T1000 (cell line): ENCODE results near the gene ARID5A.

Experiments used
- DNase-seq: peaks from one replicate; lab custom pipeline; 2025; ENCODE audit warnings: mixed read lengths; lab: John Stamatoyannopoulos, UW

Gene ARID5A

DNA sequence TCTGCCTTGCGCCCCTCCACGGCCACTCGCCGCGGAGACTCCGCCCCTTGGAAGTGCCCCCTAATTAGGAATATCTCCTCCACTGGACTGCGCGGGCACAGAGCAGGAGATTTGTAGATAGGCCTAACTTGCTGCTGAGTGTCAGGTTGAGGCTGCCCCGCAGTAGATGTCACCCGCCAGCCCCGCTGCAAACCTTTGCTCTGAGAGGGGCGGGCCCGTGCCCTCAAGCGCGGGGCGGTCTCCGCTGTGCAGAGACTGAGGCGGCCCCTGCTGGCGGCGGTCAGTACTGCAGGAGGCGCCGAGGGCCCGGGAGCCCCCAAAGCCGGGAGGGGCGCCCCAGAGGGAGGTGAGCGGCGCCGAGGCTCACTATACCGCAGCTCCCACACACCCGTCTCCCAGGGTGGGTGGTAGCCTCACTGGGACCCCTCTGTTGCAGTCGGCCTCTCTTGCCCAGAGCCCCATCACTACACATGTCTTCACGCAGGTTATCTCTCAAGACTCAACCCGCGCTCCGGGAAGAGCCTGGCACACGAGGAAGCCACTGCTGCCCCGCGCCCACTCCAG, 28.5 kb upstream of the ARID5A start:
- peak; percentile 61 for DNase-seq

DNA sequence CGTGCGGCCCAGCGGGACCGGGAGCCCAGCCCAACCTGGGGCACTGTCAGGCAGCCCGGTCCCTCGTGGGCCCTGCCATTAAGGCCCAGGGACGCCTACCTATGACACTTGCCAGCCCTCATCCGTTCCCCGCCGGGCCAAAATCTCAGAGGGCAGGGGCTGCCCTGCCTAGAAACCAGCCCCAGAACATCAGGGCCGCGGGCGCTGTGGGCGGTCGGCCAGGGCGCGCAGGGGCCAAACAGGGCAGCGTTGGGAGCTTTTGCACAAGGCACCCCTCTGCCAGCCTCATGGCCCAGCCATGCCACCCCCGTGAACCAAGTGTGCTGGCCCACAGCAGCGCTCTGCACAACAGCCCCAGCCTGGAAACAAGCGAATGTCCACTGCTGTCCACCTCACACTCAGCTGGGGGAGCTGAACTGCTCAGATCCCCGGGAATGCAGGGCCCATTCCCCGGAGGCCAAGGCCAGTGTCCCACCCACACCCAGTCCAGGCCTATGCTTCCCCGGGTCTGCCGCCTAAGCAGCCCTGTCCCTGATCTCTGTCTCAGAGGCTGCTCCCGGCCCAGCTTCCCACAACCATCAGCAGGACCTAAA, 27.9 kb upstream of the ARID5A start:
- DNase-seq = no peak

GRCh38 chr2:96509114-96509846, 27.3 kb upstream of the ARID5A start:
- DNase-seq = peak; percentile 74

DNA sequence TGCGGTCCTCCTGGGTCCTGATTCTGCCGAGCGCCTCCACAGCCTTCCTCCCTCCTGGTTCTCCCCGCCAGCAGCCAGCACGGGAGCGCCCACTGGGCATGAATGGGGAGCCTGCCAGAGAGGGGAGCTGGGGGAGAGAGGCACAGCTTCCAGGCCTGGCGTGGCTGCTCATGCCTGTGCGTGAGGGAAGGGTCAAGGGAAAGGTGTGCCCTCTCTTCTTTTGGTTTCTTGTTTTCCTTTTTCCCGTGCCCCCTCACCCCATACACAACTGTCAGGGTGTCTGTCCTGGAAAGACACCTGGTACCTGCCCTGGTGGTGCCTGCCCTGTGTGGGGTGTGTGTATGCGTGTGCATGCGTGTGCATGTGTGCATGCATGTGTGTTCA, 26.7 kb upstream of the ARID5A start:
- DNase-seq = no peak

GRCh38 chr2:96510931-96511595, 25.5 kb upstream of the ARID5A start:
- DNase-seq = no peak

- no peak for DNase-seq
Measured at GRCh38 chr2:96511851-96512250, 24.7 kb upstream of the ARID5A start.

GRCh38 chr2:96512341-96512740, 24.2 kb upstream of the ARID5A start:
- no peak for DNase-seq

GRCh38 chr2:96514521-96514920, 22.0 kb upstream of the ARID5A start:
- no peak for DNase-seq

DNA sequence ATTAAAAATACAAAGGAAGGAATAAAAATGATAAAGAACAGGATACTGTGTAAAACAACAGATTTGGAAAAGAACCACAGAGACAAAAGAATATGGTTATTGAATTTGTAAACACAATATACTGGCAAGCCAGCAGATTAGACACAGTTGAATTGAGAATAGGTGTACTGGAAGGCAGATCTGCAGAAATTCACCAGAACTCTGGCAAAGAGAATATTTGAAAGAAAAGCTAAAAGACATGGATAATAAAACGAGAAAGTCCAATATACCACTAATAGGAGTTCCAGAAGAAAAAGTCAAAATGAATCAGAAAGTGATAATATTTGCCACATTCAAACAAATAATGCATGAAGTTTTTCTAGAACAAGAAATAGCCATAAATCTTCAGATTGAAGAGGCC, 19.5 kb upstream of the ARID5A start:
- DNase-seq = no peak

- no peak for DNase-seq
Measured at GRCh38 chr2:96520231-96520630, 16.3 kb upstream of the ARID5A start.

DNA sequence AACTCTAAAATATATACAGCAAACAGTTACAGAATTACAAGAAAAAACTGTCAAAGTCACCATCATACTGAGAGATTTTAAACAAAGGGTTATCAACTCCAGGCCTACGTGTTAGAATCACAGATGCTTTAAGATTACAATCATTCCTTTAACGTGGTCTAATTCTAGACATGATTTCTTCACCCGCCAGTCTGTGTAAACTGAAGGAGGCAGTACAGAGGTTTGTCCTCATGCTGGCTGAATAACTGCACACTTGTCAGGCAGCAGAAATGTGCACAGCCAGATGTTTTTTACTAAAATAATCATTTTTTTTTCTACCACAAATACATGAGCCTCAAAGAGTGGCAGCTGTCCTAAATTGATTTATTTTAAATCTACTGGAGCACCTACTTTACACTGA, 15.9 kb upstream of the ARID5A start:
- DNase-seq = no peak

DNA sequence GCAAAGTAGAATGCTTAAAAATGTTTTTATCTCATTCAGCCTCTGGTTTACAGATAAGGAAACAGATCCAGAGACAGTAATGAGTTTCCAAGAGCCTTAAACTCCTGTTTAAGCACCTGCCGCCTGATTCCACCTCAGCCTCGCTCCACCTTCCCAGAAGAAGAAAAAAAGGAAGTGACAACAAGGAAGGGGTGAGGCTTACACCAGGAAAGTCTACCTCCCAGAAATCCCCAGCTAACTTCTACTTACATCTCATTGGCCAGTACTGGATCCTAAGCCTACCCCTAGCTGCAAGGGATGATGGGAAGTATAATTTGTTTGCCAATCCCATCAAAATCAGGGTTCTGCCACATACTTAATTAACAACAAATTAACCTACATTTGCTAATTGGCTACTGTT, 15.3 kb upstream of the ARID5A start:
- no peak for DNase-seq

- no peak for DNase-seq
Measured at GRCh38 chr2:96522304-96523203, 14.0 kb upstream of the ARID5A start.

DNA sequence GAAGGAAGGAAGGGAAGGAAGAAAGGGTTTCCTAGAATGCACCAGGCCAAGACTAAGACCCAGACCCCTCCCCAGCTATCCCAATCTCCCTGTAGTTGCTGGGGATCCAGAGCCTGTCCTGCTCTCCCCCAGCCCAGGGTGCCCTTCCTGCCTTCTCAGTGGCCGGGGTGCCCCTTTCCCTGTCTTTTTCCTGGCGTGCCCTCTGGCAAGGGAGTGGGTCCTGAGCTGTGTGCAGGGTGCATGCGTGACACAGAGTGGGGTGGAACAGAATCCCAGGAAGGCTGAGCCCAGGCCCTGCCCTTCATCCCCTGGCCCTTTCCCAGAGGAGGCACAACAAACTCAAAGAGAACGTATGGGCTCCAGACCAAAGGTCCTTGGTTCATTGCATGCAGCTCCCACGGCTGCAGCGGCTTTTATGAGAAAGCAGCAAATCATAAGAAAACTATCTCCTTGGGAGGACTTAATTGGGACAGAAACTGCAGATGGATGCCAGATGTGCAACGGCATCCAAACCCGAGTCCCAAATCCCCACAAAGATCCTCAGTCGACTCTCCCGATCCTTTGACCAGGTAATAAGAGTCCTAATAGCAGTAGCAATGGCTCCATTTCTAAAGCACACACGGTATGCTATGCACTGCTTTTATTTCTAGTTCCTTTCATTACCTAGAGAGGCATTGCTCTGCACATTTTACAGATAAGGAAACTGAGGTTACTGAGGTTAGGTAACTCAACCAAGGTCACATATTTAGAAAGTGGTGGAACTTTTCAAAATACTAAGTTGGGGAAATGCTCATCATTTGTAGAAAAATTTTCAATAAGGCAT, 12.7 kb upstream of the ARID5A start:
- DNase-seq = no peak

DNA sequence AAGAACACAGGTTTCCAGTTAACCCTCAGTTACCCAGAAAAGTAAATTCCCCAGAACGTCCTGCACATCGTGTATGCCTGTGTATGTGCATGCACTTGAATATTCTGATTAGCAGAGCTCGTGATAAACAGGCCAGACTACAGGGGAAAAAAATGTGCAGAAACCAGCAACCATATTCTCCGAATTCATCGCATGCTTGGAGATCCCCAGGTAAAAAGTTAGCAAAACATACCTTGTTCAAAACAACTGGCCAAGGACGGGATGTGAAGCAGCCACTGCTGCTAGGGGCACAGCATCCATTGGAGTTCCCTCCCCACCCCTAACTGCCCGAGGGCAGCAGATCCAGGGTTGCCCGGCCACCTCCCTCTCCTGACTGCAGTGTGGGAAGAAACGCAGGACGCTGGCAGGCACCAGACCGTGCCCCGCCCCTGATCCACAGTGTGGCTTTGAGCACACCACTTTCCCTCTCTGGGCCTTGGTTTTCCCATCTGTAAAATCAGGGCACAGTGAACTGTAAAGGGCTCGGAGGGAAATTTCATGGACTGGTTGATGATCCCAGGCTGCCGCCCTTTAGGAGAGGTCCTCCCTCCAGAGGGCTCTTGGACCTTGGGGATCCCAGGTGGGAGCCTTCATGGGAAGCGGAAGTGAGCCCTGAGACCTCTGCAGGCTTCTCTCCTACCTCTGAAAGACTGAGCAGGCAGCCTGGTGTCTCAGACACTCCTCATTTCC, 11.9 kb upstream of the ARID5A start:
- DNase-seq = no peak

- DNase-seq = no peak
Measured at GRCh38 chr2:96525211-96525507, 11.4 kb upstream of the ARID5A start.

GRCh38 chr2:96526101-96526591, 10.4 kb upstream of the ARID5A start:
- DNase-seq = no peak

GRCh38 chr2:96526615-96527285, 9.8 kb upstream of the ARID5A start:
- DNase-seq = no peak

- no peak for DNase-seq
Measured at GRCh38 chr2:96527286-96528005, 9.1 kb upstream of the ARID5A start.
